Measurements from ENCODE around the gene FBXL17. TPM values are rescaled to one million over a fixed set of nuclear protein-coding genes. Genes with fewer than 3 reads are reported as not detected.

Gene FBXL17
- total and polyA plus RNA-seq, 2 of the 13 experiments (the other 11 are each of a cell fraction or from before 2014, with no cell fraction given), result 3.0 to 7.9 TPM

DNA sequence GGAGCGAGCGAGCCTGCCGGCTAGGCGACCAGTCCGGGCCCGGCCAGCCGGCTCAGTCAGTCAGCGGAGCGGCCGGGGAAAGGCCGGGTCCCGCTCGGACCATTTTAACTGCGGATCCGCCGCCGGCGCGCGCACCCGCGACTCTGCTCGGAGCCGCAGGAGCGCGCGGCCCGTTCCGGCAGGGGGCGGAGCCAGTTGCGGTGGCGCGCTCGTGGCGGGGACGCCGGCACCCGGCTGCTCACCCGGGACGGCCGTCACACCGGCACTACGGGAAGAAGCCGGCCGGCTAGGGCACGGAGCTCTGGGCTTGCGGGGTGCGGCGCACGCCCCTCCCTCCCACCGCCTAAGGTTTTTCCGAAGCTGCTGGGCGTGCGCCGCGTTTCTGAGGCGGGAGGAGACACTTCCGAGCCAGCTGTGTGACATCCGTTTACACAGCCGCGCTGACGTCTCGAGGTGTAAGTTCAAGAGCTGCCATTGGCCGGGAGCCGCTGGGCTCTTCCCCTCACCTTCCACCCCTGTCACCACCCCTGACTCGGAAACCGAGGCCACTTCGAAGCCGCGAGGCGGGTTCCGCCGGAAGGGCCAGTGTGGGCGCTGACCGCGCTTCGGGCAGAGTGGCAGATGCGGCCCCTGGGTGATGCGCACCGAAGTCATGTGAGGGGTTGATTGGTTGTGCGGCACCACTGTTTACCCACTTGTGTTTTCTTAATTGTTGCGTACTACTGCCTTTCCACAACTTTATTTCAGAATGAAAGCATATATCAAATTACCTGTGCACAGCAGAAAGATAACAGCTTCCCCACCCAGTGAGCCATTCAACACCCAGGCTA, at the start of gene FBXL17 (continued):
- TF ChIP-seq ZNF468 (CRISPR knock-in tag; IDR thresholded peaks at IDR 0.05), result no peak
- TF ChIP-seq, protein P1, sequence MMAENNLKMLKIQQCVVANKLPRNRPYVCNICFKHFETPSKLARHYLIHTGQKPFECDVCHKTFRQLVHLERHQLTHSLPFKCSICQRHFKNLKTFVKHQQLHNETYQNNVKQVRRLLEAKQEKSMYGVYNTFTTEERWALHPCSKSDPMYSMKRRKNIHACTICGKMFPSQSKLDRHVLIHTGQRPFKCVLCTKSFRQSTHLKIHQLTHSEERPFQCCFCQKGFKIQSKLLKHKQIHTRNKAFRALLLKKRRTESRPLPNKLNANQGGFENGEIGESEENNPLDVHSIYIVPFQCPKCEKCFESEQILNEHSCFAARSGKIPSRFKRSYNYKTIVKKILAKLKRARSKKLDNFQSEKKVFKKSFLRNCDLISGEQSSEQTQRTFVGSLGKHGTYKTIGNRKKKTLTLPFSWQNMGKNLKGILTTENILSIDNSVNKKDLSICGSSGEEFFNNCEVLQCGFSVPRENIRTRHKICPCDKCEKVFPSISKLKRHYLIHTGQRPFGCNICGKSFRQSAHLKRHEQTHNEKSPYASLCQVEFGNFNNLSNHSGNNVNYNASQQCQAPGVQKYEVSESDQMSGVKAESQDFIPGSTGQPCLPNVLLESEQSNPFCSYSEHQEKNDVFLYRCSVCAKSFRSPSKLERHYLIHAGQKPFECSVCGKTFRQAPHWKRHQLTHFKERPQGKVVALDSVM (CRISPR knock-in tag; IDR thresholded peaks at IDR 0.05), result no peak
- peak; percentile 94 for TF ChIP-seq TGIF2 (CRISPR knock-in tag; IDR thresholded peaks at IDR 0.05)
- peak; percentile 87; the same call in 1 of the 2 replicates for TF ChIP-seq KLF12 (CRISPR knock-in tag; IDR thresholded peaks at IDR 0.05; ENCODE audit: borderline replicate concordance)
- TF ChIP-seq SUZ12 (IDR thresholded peaks at IDR 0.05; ENCODE audit: low read depth, low read length), result no peak
- TF ChIP-seq SNRNP70 (IDR thresholded peaks at IDR 0.05; ENCODE audit: low read depth, low read length), result no peak
- peak; percentile 63; the same call in 1 of the 2 replicates for TF ChIP-seq SP2 (CRISPR knock-in tag; IDR thresholded peaks at IDR 0.05)
- peak; percentile 91 for TF ChIP-seq GABPB1 (CRISPR knock-in tag; IDR thresholded peaks at IDR 0.05)
- TF ChIP-seq NKX3-1 (CRISPR knock-in tag; IDR thresholded peaks at IDR 0.05), result no peak; the same call in 1 of the 2 replicates
- TF ChIP-seq ZNF264 (CRISPR knock-in tag; IDR thresholded peaks at IDR 0.05), result peak; percentile 85
- TF ChIP-seq ZNF292 (CRISPR knock-in tag; IDR thresholded peaks at IDR 0.05; ENCODE audit: borderline replicate concordance, low read depth), result peak; percentile 83
- peak; percentile 2; the same call in 1 of the 2 replicates for TF ChIP-seq HCFC1 (IDR thresholded peaks at IDR 0.05; ENCODE audit: low read depth, low read length)
- TF ChIP-seq, protein P2, sequence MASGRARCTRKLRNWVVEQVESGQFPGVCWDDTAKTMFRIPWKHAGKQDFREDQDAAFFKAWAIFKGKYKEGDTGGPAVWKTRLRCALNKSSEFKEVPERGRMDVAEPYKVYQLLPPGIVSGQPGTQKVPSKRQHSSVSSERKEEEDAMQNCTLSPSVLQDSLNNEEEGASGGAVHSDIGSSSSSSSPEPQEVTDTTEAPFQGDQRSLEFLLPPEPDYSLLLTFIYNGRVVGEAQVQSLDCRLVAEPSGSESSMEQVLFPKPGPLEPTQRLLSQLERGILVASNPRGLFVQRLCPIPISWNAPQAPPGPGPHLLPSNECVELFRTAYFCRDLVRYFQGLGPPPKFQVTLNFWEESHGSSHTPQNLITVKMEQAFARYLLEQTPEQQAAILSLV (CRISPR knock-in tag; IDR thresholded peaks at IDR 0.05; ENCODE audit: borderline replicate concordance), result peak; percentile 2; the same call in 1 of the 2 replicates
- TF ChIP-seq MIER3 (CRISPR knock-in tag; IDR thresholded peaks at IDR 0.05; ENCODE audit: borderline replicate concordance), result peak; percentile 86; the same call in 1 of the 2 replicates
- TF ChIP-seq, protein P3, sequence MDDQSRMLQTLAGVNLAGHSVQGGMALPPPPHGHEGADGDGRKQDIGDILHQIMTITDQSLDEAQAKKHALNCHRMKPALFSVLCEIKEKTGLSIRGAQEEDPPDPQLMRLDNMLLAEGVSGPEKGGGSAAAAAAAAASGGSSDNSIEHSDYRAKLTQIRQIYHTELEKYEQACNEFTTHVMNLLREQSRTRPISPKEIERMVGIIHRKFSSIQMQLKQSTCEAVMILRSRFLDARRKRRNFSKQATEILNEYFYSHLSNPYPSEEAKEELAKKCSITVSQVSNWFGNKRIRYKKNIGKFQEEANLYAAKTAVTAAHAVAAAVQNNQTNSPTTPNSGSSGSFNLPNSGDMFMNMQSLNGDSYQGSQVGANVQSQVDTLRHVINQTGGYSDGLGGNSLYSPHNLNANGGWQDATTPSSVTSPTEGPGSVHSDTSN (CRISPR knock-in tag; IDR thresholded peaks at IDR 0.05; ENCODE audit: borderline replicate concordance), result 0 out of 2 replicates have a peak, but pooled peaks have one; percentile 65
- peak; percentile 97 for TF ChIP-seq ZNF605 (CRISPR knock-in tag; IDR thresholded peaks at IDR 0.05)
- TF ChIP-seq ZSCAN20 (CRISPR knock-in tag; IDR thresholded peaks at IDR 0.05; ENCODE audit: borderline replicate concordance), result peak; percentile 72; the same call in 1 of the 2 replicates
- TF ChIP-seq CREB1 (IDR thresholded peaks at IDR 0.05), result peak; percentile 81
- TF ChIP-seq CREB1 (CRISPR knock-in tag; IDR thresholded peaks at IDR 0.05), result peak; percentile 73
- peak; percentile 43; the same call in 1 of the 2 replicates for TF ChIP-seq CENPT (CRISPR knock-in tag; IDR thresholded peaks at IDR 0.05; ENCODE audit: low read depth)
- TF ChIP-seq ZNF703 (CRISPR knock-in tag; IDR thresholded peaks at IDR 0.05; ENCODE audit: borderline replicate concordance), result peak; percentile 23; the same call in 1 of the 2 replicates
- no peak for TF ChIP-seq SETDB1 (CRISPR knock-in tag; IDR thresholded peaks at IDR 0.05; ENCODE audit: borderline replicate concordance)
- no peak for TF ChIP-seq PTBP1 (IDR thresholded peaks at IDR 0.05; ENCODE audit: low read depth, low read length, poor library complexity, severe bottlenecking)
- 0 out of 2 replicates have a peak, but pooled peaks have one; percentile 23 for TF ChIP-seq ZNF430 (CRISPR knock-in tag; IDR thresholded peaks at IDR 0.05)
